ENCODE measurements around the gene DPH7. TPM values are rescaled to one million over a fixed set of nuclear protein-coding genes. Genes with fewer than 3 reads are reported as not detected.

DPH7 gene
- total RNA-seq, 3 donors from 2014 or later (not counting 1 experiment from before 2014, with no cell fraction given): 39.5 to 51.0 (median 48.5) TPM

DNA sequence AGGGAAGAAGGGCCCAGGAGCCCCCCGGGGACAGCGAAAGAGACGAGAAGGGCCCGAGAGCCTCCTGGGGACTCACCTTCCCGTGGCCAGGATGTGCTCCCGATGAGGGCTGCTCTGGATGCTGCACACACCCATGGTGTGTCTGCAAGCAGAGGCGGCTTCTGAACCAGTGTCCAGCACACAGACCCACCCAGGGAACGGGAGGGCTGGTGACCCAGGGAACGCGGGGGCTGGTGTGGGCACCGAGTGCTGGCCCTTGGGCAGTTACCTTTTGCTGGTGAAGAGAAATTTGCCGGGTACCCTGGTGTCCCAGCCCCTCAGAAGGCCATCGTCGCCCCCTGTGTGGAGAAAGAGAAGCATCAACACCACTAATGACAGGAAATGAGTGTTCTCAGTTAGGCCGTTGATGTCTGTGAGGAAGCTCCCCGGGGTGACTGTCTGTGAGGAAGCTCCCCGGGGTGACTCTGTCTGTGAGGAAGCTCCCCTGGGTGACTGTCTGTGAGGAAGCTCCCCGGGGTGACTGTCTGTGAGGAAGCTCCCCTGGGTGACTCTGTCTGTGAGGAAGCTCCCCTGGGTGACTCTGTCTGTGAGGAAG lies 13.8 kb downstream of the DPH7 start:
- H3K27me3 Mint-ChIP-seq (ENCODE audit: low read depth in 2 of 2): no peaks in the 10 kb centered on the region
- H3K27ac Mint-ChIP-seq: peak overlapping the region in 1 of 2 donors; percentile 63
- ATAC-seq: no peak
- H3K4me3 ChIP-seq (ENCODE audit: low read length): no peak overlapping the region
- H3K9me3 Mint-ChIP-seq: no peaks in the 10 kb centered on the region
- intact Hi-C loops (cut with micrococcal nuclease): no loop called here
- no peak overlapping the region for H3K27ac ChIP-seq (ENCODE audit: low read length)
- no peak for TF ChIP-seq CTCF (IDR thresholded peaks at IDR 0.05)
- H3K4me3 Mint-ChIP-seq: no peak overlapping the region
- no peak for DNase-seq
- H3K4me1 Mint-ChIP-seq: peaks cover under 1 to 16% of the 10 kb centered on the region in 2 donors
- H3K4me1 ChIP-seq (ENCODE audit: control insufficient read depth, insufficient read depth, low read length): no peaks in the 10 kb centered on the region
- H3K36me3 Mint-ChIP-seq: no peaks in the 10 kb centered on the region
- WGBS (ENCODE audit: insufficient coverage): 88% methylated on average over 15 of the region's 18 CpGs
- peaks cover 14% of the 10 kb centered on the region for H3K36me3 ChIP-seq (ENCODE audit: control insufficient read depth, insufficient read depth, low read length)
- H3K9me3 ChIP-seq (ENCODE audit: control insufficient read depth, insufficient read depth, low read length): no peaks in the 10 kb centered on the region
- no peaks in the 10 kb centered on the region for H3K27me3 ChIP-seq (ENCODE audit: control insufficient read depth, insufficient read depth, low read length)

GRCh38 chr9:137564134-137564533 lies 14.6 kb downstream of the DPH7 start:
- 98% methylated on average over 10 of the region's 10 CpGs for WGBS (ENCODE audit: insufficient coverage)
- no peaks in the 10 kb centered on the region for H3K36me3 Mint-ChIP-seq
- peaks cover 5 to 16% of the 10 kb centered on the region in 2 donors for H3K4me1 Mint-ChIP-seq
- no peak overlapping the region for H3K4me3 Mint-ChIP-seq
- peak overlapping the region; percentile 4 to 63 for H3K27ac Mint-ChIP-seq
- ATAC-seq (no peak), DNase-seq (no peak)
- intact Hi-C loops (cut with micrococcal nuclease): no loop called here
- peaks cover 14% of the 10 kb centered on the region for H3K36me3 ChIP-seq (ENCODE audit: control insufficient read depth, insufficient read depth, low read length)
- H3K9me3 Mint-ChIP-seq: no peaks in the 10 kb centered on the region
- H3K4me3 ChIP-seq (ENCODE audit: low read length): no peak overlapping the region
- H3K27me3 ChIP-seq (ENCODE audit: control insufficient read depth, insufficient read depth, low read length): no peaks in the 10 kb centered on the region
- H3K27me3 Mint-ChIP-seq (ENCODE audit: low read depth in 2 of 2): no peaks in the 10 kb centered on the region
- H3K27ac ChIP-seq (ENCODE audit: low read length): no peak overlapping the region
- TF ChIP-seq CTCF (IDR thresholded peaks at IDR 0.05): no peak
- H3K4me1 ChIP-seq (ENCODE audit: control insufficient read depth, insufficient read depth, low read length): no peaks in the 10 kb centered on the region
- no peaks in the 10 kb centered on the region for H3K9me3 ChIP-seq (ENCODE audit: control insufficient read depth, insufficient read depth, low read length)

GRCh38 chr9:137558127-137558526 lies 20.6 kb downstream of the DPH7 start:
- Histone ChIP-seq H3K36me3 (ENCODE audit: control insufficient read depth, insufficient read depth, low read length) (peaks cover 21% of the 10 kb centered on the region), H3K27me3 (ENCODE audit: control insufficient read depth, insufficient read depth, low read length) (no peaks in the 10 kb centered on the region), H3K27ac (ENCODE audit: low read length) (no peak overlapping the region), H3K9me3 (ENCODE audit: control insufficient read depth, insufficient read depth, low read length) (no peaks in the 10 kb centered on the region), H3K4me1 (ENCODE audit: control insufficient read depth, insufficient read depth, low read length) (no peaks in the 10 kb centered on the region), H3K4me3 (ENCODE audit: low read length) (no peak overlapping the region)
- Mint-ChIP-seq H3K36me3 (peaks cover 7% of the 10 kb centered on the region), H3K4me1 (peaks cover 0 to 5% of the 10 kb centered on the region in 2 donors), H3K27ac (no peak overlapping the region), H3K9me3 (no peaks in the 10 kb centered on the region), H3K4me3 (no peak overlapping the region), H3K27me3 (ENCODE audit: low read depth in 2 of 2) (no peaks in the 10 kb centered on the region)
- TF ChIP-seq CTCF (IDR thresholded peaks at IDR 0.05): no peak
- ATAC-seq (no peak), DNase-seq (no peak)
- intact Hi-C loops (cut with micrococcal nuclease): no loop called here
- 97% methylated on average over 4 of the region's 4 CpGs for WGBS (ENCODE audit: insufficient coverage)
